Measurements from ENCODE around the gene SLC35A2.

DNA sequence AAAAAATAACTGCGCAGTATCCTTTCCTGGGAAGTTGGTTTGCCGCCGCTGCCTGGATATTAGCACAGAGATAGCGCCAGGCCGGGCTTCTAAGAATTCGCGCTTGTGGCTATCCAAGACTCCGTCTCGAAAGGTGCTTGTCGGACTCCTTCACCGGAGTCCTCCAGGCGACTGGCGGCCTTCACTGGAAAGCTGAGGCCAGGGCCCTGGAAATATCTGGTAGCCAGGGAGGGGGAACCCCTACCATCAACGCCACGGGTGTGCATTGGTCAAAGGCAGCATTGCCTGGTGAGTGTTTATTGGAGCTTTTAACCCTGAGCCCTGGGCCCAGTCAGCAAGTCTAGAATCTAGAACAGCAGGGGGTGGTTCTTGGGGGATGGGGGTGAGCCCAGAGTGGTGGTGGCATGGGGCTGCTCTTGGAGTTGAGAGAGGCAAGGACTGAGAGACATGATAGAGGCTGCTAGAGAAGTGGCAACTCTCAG is 8.0 kb upstream of the SLC35A2 start:
- TF ChIP-seq, protein P1, sequence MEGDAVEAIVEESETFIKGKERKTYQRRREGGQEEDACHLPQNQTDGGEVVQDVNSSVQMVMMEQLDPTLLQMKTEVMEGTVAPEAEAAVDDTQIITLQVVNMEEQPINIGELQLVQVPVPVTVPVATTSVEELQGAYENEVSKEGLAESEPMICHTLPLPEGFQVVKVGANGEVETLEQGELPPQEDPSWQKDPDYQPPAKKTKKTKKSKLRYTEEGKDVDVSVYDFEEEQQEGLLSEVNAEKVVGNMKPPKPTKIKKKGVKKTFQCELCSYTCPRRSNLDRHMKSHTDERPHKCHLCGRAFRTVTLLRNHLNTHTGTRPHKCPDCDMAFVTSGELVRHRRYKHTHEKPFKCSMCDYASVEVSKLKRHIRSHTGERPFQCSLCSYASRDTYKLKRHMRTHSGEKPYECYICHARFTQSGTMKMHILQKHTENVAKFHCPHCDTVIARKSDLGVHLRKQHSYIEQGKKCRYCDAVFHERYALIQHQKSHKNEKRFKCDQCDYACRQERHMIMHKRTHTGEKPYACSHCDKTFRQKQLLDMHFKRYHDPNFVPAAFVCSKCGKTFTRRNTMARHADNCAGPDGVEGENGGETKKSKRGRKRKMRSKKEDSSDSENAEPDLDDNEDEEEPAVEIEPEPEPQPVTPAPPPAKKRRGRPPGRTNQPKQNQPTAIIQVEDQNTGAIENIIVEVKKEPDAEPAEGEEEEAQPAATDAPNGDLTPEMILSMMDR (IDR thresholded peaks at IDR 0.05), result no peak
- no peak for TF ChIP-seq POLR2A (IDR thresholded peaks at IDR 0.05)
